Hematopoietic multipotent progenitor cell treated with erythropoietin and hydrocortisone succinate and interleukin-3 and kit ligand, for 8 days (in vitro differentiated cells): Measurements from ENCODE around the gene CYP4F22.
"Not testable (repeated sequence)": the region's sequence is repeated elsewhere in the genome, so short reads cannot be mapped to it uniquely, and the experiment has no call there.

ENCODE experiments used
- DNase-seq: peaks from one replicate; pipeline ENCODE4 v3.0.0-alpha.2; 2015

Gene CYP4F22

GRCh38 chr19:15583346-15583745 lies 75.0 kb downstream of the CYP4F22 start:
- DNase-seq: no peak

DNA sequence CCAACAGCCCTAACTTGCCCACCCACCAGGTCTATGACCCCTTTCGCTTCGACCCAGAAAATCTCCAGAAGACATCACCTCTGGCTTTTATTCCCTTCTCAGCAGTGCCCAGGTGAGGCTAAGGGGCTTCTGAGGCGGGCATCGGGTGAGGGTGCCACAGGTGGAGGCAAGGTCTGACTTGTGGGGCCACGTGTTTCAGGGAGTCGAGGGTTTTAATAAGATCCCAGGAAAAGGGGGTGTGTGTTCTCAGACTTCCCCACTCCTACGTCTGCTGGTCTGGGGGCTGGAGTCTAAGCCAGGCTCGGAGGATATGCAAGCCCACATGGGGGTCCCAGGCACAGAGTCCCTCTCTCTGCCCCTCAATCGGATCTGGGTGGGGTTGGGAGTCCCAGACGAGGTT lies 75.8 kb downstream of the CYP4F22 start:
- no peak for DNase-seq

DNA sequence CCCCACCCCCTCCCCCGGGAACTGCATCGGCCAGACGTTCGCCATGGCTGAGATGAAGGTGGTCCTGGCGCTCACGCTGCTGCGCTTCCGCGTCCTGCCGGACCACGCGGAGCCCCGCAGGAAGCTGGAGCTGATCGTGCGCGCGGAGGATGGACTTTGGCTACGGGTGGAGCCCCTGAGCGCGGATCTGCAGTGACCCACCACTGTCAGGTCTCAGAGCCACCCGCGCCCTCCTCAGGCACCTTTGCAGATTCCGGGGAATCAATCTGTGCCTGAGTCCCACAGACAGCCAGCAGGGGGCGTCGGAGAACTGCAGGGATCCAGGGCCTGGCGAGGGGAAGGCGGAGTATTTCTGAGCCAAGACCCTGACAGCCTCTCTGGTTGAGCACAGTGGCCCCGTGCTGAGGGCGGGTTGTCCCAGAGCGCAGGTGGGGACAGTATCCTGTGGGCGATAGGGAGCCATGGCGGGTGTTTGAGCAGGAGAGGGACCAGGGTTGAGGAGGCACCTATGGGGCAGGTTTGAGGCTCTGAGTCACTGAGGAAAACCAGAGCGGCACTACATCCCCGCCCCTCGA lies 76.3 kb downstream of the CYP4F22 start:
- DNase-seq: peak; percentile 63

- no peak for DNase-seq
Observed at GRCh38 chr19:15587663-15588062, 79.3 kb downstream of the CYP4F22 start.

DNA sequence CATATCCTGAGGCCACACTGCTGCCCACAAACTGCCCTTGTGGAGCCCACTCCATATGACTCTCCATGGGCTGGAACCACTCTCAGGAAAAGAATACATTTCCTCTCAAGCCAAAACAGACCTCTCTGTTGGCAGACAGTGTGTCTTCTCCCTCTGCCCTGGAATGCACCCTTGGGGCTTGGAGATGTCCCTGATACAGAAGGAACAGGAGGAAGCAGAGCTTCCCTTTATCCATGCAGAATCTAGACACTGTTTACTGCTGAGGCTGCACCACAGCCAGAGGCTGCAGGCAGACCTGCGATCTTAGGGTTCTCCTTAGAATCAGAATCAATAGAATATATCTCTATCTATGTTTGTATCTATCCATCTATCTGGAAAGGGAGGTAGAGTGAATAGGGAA lies 79.9 kb downstream of the CYP4F22 start:
- DNase-seq: no peak

DNA sequence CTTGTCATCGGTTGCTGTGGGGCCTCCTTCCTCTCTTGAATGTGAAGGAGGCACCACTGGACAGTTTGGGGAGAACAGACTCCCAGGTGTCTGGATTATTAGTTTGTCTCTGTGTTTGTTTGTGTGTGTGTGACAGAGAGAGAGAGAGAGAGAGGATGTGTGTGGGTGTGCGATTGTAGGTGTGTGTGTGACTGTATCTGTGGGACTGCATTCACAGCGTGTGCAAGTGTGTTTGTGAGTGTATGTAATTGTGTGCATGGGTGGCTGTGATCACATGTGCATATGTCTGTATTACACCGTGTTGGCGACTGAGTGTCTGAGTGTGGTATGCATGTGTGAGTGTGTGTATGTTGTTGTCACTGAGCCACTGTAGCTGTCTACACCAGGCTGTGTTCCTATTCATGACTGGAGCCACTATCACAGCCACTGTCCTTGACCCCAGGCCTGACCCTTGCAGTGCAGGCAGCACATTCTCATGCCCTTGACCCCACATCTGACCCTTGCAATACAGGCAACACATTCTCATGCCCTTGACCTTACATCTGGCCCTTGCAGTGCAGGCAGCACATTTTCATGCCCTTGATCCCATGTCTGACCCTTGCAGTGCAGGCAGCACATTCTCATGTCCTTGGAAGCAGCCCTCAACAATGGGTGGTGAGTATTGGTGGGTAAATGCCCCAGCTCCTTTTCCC lies 81.6 kb downstream of the CYP4F22 start:
- DNase-seq: no peak

DNA sequence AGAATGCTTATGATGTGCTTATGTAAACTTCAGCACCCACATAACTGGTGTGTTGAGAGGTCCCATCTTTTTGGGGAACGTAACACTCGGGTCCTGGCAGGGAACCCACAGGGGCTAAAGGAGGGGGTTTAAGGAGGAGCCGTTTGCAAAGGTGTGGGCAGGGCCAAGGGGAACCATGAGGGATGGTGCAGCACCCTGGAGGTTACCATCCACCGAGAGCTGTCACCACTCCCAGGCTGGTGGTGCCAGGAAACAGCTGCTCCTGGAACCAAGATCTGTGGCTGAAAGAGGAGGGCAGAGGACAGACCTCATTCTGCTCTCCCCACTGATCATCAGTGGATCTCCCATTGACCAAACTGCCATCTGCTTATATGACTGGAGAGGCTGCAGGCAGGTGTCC lies 83.5 kb downstream of the CYP4F22 start:
- DNase-seq: no peak

DNA sequence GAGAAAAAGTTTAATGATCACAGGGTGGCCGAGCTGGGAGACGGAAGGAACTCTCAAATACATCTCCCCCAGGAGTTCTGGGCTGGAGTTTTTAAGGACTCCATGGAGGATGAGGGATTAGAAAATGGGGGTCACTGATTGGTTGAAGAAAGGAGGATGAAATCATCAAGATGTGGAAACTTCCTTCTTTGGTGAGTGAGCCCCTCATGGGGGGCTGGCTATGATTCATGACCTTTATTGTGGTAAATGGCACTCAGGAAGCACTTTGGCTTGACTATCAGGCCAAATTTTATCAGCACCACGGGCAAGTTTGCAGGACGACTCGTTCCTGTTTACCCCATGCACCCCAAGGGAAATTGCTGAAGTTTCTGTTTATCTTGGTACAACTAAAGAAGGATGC lies 84.2 kb downstream of the CYP4F22 start:
- not testable (repeated sequence) for DNase-seq

GRCh38 chr19:15593766-15594165 lies 85.4 kb downstream of the CYP4F22 start:
- not testable (repeated sequence) for DNase-seq

DNA sequence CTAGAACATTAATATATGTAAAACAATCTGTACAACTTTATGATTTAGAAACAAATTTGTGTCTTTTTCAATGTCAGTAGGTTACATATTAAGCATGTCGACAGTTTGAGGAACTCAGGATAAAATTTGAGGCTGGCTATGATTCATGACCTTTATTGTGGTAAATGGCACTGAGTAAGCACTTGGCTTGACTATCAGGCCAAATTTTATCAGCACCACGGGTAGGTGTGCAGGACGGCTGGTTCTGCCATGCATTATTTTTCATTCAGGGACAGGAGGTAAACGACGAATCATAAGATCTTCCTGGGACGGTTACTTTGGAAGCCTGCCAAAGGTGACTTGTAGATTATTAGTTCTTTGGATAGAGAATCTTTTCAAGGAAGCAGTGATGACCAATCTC lies 86.7 kb downstream of the CYP4F22 start:
- no peak for DNase-seq
